Activated T-cell treated with anti-CD3 and anti-CD28 coated beads, Interleukin-2, amount 50 U/mL, for 1 hour (primary cell): Measurements from ENCODE around the gene RAD18.

Experiments
- DNase-seq: peaks from one replicate; pipeline ENCODE4 v3.0.0-alpha.2; 2020

Gene RAD18

DNA sequence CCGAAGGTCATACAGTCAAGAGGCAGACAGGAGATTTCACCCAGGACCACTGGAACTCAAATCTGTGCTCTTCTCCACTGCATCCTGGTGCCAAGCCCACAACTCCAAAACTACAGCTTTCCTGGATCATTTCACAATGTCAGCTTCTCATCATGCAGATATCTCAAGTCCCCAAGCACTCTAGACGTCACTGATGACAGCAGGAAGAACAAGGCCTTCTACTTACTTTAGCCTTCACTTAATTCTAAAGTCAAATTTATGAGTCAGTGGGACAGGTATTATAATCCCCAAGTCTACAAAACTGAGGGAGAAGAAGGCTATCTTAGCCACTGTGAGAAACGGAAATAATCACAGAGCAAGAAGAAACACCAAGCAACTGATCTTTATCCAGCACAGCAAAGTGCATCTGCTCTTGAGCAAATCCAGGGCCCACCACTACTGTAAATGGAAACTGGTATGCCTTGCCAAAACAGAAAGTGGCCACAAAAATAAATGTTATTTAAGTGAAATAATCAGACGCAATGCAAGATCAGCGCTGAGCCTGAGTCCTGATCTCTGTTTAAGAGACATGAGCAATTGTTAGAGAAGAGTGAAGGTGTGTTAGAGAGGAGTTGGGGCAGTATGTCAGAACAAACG is 928 bp downstream of the RAD18 start:
- no peak for DNase-seq

DNA sequence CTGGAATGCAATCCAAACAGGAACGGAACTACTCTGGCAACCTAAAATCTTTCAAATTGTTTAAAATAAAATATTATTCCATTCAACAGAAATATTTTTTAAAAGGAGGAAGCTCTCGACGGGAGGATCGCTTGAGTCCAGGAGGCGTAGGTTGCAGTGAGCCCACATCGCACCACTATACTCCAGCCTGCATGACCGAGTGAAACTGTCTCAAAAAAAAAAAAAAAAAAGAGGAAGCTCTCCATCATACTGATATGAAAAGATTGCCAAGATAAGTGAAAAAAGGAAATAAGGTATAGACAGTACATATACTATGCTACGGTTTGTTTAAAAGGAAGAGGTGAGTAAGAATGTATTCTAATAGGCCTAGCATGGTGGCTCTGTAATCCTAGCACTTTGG is 3.6 kb downstream of the RAD18 start:
- no peak for DNase-seq

DNA sequence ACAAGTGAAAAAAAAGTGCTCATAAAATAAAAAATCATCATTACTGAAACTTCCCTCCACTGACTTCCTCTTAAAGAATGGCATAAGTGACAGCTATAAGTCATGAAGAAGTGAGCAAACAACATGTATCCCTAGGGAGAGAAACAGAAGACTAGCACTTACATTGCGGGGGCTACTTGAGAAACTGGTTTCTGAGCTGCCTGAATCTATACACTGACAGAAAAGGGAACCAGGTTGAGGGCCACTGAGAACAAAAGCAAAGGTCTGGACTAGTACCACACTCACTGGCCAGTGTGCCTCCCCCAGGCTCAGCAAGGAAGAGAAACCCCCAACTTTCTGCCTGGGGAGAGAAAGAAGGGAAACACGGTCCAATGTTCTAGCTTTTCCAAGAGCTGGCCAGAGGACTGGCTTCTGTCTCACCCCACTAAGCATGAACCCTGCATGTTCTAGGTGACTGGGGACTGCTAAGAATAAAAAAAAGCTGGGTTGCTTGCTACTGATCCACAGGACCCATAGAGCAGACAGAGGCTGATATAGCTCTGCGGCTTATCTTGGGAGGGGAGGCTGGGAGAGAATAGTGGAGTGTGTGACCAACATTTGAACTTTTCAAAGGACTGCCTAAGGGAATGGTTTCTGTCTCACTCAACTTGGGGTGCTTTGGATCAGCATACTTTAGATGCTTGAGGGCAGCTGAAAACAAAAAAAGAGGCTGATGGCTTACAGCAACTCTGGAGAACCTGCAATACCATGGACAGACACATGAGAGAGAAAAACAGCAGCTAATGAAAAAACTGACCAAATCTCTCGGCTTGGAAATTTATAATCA is 8.1 kb downstream of the RAD18 start:
- DNase-seq = no peak

DNA sequence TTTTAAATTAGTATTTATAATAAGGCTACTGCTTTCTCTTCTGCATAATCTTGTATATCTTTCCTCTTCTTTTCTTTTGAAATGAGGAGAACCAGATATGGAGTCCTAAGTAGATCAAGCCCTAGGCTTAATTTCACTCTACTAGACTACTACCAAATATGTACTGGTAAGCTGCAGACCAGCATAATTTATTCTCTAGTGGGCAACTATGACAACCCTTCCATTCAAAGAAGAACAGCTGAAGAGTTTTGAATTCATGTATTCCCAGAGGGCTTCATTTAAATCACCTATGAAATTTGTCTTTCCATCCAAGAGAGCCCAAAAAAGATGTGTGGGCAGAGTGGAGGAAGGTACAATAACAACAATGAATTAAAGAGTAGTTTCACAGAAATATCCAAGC is 10.0 kb downstream of the RAD18 start:
- DNase-seq = no peak

DNA sequence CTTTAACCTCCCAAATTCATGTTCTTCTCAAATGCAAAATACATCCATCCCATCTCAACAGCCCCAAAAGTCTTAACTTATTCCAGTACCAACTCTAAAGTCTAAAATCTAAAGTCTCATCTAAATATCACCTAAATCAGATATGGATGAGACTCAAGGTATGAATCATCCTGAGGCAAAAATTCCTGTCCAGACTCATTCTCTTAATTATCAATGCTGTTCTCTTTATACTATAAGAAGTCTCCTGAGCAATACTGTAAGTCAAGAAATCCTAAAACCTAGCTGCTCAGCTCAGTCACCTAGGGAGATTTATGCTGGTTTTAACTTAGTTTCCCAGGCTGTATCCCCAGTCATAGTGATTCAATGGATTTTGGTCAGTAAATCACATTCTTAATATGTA is 11.1 kb downstream of the RAD18 start:
- no peak for DNase-seq

DNA sequence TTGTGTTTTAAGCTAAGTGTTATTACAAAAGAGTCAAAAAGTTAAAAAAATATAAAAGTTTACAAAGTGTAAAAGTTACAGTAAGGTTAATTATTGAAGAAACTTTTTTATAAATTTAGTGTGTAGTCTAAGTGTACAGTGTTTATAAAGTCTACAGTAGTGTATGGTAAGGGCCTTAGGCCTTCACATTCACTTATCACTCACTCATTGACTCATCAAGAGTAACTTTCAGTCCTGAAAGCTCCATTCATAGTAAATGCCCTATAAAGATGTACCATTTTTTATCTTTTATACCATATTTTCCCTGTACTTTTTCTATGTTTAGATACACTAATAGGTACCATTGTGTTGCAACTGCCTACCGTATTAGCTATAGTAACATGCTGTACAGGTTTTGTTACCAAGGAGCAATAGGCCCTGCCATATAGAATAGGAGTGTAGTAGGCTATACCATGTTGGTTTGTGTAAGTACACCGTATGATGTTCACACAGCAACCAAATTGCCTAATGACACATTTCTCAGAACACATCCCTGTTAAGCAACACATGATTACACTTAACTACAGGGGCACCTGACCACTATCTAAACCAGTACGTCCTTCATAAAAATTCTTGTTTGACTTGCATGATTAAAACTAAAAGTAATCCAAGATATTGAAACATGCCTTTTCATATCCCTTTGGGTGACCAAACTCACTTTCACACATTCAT is 17.2 kb downstream of the RAD18 start:
- no peak for DNase-seq

DNA sequence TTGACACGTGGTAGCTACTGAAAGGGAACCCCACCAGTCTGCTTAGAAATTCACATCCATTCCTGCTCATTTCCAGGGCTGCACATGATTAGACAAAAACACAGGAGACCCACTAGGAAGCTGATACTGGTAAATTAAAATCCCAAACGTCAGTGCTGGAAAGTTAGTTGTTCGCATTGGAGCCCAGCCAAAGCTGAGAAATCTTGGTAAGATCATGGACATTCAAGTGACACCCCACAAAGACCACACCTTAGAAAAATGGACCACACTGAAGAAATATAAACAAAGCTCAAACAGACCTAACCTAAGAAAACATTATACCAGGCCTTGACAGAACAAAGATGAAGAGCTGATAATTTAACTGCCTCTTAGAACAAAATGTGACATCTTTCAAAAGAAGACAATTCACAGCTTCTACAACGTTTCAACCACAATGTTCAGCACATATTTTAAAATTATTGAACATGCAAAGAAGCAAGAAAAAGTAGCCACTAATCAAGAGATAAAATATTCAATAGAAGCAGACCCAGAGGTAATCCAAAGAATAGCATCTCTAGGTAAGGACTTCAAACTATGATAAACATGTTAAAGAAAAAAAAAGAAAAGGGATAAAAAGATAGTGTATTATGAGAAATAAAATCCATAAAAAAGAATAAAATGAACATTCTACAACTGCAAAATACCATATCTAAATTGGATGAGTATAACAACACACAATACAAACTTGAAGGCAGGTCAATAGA is 20.4 kb downstream of the RAD18 start:
- DNase-seq = no peak

DNA sequence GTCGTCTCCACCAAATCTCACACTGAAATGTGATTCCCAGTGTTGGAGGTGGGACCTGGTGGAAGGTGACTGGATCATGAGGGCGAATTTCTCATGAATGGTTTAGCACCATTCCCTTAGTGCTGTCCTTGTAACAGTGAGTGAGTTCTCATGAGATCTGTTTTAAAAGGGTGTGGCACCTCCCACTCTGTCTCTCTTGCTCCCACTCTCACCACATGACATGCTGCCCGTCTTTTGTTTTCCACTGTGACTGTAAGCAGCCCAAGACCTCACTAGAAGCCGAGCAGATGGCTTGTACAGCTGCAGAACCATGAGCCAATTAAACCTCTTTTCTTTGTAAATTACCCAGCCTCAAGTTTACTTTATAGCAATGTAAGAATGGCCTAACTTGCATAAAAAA is 21.2 kb downstream of the RAD18 start:
- DNase-seq = no peak

DNA sequence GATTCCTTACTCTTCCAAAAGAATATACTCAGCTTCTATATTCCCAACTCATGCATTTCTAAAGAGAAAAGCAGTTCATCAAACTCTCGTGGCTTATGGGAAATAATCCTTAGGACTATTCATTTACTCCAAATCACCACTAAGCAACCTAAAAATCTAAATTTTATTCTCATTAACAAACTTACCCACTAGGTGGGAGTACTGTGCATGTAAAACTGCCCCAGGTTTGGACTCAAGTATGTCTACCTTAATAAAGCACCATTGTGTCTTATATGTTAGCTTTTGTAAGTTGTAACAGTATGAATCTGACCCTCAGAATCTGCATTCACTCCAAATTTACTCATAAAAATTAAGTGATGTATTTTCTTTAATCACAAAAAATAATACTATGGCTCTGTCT is 25.3 kb downstream of the RAD18 start:
- no peak for DNase-seq

DNA sequence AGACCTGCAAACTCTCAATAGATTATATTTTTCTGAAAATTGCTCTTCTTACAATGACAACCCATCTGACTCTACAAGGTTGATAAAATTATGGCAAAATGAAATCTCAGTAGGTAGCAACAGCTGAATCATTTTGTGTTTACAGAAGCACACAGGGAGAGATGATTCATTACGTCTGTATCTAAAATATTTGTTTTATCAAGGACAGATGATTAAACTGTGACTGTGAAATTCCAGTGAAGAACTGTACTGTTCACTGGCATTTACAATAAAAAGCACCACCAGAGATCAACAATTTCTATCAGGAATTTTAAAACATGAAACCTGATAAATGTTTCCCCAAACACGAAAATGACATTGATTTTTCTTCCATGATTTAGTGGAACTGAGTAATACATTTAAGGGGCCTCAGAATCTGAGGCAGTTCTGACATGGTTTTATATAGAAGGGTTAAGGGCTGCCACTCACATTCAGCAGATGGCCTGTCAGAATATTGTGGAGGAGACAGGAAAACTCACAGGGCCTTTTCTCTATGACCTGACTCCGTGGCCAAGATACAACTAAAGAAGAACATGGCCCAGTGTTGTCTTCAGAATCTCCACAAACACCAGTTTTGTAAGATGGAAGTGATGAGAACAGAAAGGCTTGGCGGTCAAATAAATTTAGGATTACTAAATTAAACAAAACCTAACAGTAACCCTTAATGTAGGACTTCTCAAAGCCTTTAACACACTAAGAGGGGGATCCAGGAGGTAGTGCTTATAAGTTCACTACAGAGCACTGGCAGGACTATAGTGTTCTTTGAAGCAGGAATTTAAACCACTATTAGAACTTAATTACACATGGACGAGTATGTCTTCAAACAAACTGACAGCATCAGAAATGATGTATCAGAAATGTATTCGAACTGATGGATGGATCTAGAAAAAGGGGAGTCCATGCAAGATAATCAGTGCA is 25.9 kb downstream of the RAD18 start:
- no peak for DNase-seq

DNA sequence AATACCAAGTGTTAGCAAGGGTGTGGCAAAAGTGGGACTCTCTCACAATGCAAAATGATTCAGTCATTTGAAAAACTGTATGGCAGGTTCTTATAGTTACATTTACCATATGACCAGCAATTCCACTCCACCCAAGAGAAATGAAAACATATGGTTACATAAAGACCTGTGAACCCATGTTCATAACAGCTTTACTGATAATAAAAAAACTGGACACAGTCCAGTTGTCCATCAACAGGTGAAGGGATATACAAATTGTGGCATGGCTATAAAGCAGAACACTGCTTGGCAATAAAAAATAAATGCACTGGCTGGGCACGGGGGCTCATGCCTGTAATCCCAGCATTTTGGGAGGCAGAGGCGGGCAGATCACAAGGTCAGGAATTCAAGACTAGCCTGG is 30.8 kb downstream of the RAD18 start:
- no peak for DNase-seq

DNA sequence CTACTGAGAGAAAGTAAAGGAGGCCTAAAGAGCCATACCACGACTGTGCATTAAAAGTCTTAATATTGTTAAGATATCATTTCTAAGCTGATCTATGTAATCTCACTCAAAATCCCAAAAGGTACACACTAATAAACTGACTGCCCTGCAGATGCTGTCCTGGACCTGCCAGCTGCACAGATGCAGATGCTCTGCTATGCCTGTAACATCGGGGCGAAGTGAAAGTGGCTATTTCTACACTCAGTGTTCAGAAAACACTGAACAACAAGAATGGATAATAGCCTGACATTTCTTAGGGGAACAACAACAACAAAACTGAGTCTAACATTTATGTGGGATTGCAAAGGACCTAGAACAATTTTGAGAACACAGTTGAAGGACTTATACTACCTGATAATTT is 31.9 kb downstream of the RAD18 start:
- DNase-seq = no peak

DNA sequence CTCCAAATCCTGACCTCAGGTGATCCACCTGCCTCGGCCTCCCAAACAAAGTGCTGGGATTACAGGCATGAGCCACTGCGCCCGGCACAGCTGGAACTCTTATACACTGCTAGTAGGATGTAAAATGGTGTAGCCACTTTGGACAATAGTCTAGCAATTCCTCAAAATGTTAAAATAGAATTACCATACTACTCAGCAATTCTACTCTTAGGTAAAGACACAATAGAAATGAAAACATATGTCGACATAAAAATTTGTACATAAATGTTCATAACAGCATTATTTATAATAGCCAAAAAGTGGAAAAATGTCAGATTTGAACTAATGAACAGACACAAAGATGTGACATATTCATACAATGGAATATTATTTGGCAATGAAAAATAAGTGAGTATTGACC is 33.4 kb downstream of the RAD18 start:
- DNase-seq = no peak

DNA sequence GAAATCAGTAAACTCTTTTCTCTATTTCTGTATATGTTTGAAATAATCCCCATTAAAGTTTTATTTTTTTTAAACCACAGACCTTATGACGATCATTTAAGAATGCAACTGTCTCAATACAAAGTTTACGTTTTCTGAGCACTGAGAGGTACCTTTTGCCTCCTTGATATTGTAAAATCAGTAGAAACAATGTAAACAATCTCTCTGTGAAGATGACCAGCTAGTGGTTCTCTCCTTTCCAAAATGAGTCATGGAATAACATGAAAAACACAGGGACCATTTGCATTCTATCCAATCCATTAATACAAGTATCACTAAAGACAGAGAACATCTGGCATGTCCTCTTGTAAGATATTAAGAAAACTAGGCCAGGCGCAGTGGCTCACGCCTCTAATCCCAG is 48.8 kb downstream of the RAD18 start:
- no peak for DNase-seq

DNA sequence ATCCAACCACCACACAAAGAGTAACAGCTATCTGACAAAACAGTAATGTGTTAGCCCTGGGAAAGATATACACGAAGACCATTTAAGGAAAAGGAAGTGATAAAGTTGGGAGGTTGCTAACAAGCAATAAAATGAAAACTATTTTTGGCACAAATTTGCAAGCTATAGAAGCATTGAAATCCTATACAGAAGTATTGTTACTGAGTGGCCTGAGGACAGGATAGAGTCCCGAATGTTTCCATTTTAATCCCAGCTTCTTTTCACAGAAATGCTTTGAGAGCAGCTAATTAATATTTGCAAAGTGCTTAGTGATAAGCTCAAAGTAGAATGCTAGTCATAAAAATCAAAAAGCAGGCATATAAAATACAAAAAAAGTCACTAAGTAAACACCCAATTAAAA is 51.5 kb downstream of the RAD18 start:
- no peak for DNase-seq

DNA sequence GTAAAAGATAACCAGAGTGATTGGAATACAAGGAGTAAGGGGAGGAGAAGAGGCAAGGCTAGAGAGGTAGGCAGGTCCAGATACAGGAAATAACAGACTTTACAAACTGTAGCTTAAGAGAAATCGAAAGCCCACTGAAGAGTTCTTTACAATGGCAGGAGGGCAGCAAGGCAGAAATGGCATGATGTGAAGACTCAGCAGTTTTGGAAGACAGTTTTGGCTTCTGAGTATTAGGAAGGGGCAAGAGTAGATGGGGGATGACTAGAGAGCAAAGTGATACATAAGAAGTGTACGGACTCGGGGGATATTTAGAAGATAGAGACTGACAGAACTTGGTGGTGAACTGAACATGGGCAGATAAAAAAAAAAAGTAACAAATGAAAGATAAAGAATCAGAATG is 54.1 kb downstream of the RAD18 start:
- DNase-seq = no peak

DNA sequence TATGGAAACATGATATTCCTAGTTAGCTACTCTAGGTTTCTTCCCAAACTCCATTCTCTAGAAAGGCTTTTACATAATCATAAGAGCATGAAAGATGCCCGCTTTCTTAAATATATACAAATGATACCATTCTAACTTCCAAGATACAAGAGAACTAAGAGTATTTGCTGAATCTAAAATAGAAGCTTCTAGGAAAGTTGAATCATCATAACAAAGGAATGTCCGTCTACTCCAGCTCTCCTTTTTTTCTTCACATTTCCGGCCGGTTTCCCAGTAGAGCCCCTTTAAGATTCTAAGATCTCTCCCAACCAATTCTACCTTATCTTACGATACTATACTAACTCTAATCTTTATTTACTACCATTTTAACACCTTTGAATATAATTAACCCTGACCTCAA is 60.1 kb downstream of the RAD18 start:
- DNase-seq = no peak

DNA sequence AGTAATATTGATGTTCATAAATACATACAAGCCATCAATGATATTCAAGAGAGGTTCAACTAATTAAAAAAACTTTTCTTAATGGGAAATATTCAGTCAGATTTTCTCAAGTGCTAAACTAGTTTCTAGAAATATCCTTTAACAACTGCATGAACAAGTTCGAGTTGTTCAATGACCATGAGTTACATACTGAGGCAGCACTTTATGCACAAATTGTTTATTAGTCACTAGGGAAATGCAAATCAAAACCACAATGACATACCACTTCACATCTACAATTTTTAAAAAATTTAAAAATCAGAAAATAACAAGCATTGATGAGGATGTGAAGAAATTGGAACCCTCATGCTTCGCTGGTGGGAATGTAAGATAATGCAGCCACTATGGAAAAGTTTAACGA is 62.4 kb downstream of the RAD18 start:
- DNase-seq = no peak

DNA sequence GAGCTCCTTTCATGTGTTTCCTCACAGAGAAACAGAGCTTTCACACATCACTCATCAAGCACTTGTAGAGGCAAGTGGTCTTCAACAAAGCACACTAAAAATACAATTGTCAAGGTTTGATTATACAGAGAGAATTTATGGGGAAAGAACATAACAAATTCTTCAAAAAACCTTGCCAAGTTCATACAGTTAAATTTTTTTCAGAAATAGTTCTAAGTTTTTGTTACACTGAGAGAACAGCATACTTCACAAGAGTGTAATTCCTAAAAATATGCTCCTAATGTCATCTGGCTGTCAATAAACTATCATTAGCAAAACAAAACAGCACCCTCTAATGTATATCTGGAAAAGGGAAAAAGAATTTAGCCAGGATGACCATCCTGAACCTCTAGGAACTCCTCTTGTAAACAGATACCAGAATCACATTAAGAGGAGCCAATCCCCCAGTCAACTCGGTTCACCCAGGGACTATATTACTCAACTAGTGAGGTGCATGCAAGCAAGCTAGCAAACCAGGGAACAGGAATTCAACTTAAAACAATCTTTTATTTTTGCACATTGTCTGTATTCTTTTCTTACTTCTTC is 63.3 kb downstream of the RAD18 start:
- no peak for DNase-seq

DNA sequence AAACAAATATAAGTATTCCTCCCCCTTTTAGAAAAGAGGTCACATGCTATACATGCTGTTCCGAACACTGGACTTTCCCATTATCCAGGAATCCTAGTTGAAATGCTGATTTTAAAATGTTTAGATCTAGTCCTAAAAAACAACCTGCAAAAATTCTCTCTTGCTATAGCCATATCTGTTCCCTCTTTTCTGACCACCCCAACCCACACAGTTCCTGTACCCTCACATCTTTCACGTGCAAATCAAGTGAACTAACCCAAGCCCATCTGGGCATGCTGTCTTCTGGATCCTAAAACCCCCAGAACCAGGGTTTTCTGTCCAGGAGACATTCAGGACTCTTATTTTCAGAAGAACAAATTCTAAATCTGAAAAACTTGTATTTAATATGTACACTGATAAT is 67.4 kb downstream of the RAD18 start:
- no peak for DNase-seq

DNA sequence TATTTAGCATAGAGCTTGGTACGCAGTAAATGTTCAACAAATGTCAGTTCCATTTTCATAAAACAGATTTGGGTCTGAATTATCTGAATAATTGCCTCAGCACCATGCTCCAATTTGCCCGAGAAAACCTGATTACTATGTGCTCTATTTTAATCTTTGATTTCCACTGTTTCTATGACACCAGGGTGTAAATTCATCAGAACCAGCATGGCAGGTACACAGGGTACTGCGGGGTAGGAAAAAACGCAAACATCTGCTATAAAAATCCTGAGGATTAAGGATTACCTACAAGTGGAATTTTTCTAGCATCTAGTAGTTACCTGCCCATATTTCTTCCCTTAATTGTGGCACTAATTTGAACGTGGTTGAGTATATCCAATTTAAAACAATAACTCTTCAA is 70.3 kb downstream of the RAD18 start:
- no peak for DNase-seq

DNA sequence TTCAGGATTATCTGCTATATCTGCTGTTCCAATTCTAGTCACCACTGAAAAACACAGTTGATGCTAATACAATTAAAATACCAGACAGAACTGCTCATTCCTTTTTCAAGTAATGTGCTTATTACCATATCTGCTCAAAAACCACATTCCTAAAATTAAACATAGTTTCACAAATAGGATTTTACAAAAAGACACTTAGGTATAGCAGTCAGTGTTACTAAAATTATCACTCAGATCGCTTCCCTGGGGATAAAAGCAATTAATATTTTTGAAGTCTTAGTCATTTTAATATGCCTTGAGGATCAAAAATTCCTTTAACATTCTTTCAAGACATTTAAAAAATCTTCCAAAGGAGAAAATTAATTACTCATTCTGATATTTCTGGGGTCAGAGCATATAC is 71.5 kb downstream of the RAD18 start:
- no peak for DNase-seq
